ENCODE data around the gene WDR20. TPM values are rescaled to one million over a fixed set of nuclear protein-coding genes. Genes with fewer than 3 reads are reported as not detected.
A peak's percentile ranks its signal among the peaks of the same experiment; 100 is the strongest.

WDR20 gene
- total RNA-seq, 1 donor from 2014 or later = 21.9 TPM

DNA sequence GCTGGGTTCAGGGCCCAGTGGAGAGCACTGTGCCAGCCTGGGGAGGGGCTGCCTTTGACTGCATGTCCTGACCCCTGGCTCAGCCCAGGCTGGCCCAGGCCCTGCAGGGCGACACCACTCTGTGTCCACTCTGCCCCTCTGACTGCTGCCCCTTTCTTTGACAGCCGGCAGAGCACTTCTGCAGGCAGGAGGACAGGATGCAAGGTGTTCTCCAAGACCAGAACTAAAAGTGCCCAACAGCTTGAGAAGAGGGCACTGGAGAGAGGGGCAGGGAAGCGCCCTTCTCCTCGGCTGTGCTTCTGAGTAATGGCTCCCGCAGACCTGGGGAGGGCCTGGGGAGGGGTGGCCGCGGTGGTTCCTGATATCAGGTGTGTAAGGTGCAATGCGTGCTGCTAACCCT lies 72.7 kb downstream of the WDR20 start:
- intact Hi-C loops (cut with DNase I) = no loop called here
- DNase-seq (ENCODE audit: low spot score) = peak; percentile 57

DNA sequence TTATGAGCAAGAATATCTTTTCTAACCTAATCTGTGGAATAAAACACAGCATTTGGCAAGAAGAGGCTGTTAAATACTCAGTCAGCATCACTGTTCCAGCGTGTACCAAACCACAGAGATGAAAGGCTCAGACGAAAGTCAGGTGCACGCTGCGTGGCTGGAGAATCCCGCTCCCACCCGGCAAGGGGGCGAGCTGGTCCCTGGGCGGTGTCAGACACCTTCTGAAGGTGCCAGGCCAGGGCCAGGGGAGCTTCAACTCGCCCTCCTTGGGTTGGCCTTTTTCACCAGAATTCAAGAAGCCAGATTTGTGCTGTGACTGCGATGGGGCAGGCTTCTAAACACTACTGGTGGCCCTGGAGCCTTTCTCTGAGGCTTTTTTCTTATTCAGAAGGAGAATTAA lies 73.1 kb downstream of the WDR20 start:
- intact Hi-C loops (cut with DNase I) = no loop called here
- peak; percentile 24 for DNase-seq (ENCODE audit: low spot score)

DNA sequence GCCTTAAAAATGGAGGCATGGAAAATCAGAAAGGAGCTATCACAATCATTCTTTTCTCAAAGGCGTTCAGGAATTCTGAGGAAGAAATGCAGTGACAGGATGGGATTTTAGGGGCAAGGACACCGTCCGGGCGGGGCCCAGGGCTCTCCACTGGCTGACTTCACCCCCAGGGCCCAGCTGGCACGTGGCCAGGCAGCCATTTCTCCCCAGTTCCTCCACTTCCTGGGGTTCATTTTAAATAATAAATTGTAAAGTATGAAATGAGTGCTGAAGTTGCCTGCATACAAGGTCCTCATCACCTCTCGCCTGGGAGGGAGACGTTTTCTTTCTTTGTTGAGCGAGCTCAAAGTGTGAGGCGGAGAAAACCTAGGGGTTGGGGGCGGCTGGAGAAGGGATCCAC lies 73.8 kb downstream of the WDR20 start:
- intact Hi-C loops (cut with DNase I) = no loop called here
- DNase-seq (ENCODE audit: low spot score) = no peak

DNA sequence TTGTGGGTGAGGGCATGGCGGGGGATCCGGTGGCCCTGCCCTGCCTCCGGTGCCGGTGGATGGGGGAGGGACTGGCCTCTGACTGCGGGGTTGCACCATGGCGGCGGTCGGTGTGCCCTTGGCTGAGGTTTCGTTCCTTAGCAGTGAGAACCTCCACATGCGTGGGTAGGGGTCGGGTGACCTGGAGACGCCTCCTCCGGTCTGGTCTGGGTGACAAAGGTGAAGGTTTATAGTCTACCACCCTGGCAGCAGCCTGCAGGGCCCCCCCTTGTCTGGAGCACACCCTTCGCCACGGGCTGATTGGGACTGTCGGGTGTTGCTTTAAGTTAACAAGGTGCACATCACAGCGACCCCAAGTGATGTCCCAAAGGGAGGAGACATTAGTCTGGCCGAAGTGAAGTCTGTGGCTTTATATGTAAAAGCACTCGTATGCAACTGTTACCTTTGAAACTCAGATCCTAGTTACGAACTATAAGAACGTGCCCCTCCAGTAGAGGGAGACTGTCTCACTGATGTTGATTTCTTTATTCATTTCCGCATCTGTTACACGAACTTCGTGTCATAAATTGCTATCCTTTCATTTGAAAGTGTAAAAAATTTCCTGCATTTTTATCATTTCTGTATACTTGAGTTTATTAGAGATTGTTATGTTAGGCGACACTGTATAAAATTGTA lies 74.4 kb downstream of the WDR20 start:
- intact Hi-C loops (cut with DNase I) = no loop called here
- no peak for DNase-seq (ENCODE audit: low spot score)

DNA sequence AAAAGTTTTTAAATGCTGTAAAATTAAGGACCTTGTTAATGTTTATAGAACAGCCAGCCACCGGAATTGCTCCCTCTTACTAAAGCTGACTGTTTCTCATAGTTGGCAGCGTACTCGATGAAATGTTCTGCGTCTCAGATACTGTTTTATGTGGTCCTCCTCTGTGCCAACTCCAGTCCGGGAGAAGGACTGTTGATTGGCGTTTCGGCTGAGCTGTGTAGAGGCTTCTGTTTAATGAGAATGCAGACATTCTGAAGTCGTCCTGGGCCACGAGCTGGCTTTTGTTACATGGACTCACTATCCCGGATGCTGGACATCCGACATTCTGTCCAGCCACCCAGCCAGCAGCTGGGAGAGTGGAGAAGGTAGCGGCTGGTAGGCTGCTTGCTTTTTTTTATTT lies 75.4 kb downstream of the WDR20 start:
- no peak for DNase-seq (ENCODE audit: low spot score)

DNA sequence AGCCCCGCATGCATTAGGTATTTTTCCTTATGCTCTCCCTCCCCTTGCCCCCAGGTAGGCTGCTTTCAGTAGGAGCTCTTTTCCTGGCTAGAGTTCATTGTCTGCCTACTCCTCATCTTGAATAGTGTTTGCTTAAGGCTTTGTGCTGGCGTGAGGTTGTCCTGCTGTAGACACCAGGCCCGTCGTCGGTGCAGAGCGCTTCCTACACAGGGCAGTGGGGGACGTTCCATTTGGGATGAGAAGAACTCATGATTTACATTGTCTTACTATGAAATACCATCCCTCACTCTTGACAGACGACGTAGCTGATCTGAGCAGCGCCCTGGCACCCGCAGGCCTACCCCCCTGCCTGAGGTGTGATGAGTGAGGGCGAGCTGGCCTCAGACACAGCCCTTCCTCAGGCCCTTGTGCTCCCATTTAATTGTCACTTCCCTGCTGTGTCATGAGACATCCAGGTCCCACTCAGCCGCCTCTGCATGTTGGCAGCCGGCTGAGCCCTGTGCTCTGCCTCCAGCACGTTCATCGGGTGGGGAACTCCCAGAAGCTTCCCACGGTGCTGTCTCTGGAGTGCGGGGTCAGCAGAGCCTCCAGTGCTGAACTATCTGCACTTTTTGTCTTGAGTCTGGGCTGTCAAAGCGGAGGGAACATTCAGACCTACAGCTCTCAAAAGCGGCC lies 76.0 kb downstream of the WDR20 start:
- DNase-seq (ENCODE audit: low spot score) = no peak
- intact Hi-C loops (cut with DNase I) = no loop called here

More for the DNA sequence above, 75.4 kb downstream of the WDR20 start:
- intact Hi-C loops (cut with DNase I) = no loop called here

DNA sequence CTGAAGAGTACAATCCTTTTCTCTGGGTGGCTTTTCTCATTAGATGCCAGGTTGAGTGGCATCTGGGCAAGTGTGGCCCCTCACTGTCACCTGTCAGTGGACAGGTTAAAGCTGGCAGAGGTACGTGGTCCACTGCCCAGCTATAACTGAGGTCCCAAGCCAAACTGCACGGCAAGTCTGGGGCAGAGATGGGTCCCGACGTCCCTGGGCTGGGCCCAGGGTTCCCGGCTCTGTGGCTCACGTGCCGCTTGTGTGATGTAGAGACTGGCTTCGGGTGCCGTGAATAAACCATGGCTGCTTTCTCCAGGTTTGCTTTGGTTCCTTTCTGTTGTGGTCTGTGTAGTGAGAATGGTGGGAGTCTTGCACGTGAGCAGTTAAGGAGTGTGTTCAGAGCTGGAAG lies 77.7 kb downstream of the WDR20 start:
- no peak for DNase-seq (ENCODE audit: low spot score)
- intact Hi-C loops (cut with DNase I) = no loop called here

DNA sequence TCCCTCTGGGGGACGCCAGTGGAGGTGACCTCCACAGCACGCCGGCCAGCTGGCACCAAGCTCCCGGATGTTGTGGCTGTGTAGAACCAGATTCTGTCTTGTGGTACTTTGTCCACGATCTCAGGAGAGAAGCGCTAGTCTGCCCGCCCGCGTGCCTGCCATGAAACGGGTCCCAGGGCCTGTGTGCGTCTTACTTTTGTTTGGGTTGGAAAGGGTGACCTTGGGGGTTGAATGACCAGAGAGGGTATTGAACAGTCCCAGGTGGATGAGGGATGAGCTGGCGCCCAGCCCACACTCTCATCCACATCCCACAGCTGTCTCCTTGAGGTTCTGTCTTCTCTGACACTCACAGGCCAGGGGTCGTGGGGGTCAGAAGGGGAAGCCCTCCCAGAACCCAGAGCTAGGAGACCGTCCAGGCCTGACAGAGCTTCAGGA lies 78.3 kb downstream of the WDR20 start:
- no peak for DNase-seq (ENCODE audit: low spot score)
- intact Hi-C loops (cut with DNase I) = no loop called here

DNA sequence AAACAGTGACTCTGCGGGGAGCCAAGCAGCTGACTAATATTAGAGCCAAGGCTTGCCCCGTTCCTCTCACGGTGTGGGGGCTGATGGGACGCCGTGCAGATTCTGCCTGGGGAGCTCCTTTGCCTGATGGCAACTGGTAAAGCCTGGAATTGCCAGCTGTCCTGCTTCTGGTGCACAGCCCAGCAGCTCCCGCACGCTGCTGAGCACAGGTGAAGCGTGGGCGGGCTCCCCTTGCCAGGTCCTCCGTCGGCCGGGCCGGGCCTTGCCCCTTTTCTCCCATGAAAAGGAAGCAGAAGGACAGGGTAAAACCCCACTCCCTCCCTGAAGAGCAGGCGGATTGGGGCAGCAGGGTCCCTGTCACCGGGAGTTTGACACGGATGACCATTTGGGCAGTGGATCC lies 79.0 kb downstream of the WDR20 start:
- intact Hi-C loops (cut with DNase I) = no loop called here
- DNase-seq (ENCODE audit: low spot score) = no peak

DNA sequence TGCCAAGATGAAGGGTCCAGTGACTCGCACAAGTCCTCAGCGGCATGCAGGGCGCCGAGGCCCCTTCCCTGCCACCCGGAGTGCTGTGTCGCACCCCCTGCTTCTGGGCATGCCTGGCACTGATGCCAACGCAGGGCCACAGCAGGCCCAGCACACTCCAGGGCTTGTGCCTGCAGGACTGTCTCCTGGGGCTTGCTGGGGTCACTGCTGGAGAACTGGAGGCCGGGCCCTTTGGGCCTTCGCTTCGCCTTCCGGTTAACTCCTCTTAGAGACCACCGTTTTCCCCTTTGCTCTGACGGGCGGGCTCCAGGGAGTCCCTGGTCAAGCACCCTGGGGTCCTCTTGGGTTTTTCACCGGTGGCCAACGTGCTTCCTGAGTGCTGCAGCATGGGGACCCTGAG lies 79.6 kb downstream of the WDR20 start:
- DNase-seq (ENCODE audit: low spot score) = no peak
- intact Hi-C loops (cut with DNase I) = no loop called here

DNA sequence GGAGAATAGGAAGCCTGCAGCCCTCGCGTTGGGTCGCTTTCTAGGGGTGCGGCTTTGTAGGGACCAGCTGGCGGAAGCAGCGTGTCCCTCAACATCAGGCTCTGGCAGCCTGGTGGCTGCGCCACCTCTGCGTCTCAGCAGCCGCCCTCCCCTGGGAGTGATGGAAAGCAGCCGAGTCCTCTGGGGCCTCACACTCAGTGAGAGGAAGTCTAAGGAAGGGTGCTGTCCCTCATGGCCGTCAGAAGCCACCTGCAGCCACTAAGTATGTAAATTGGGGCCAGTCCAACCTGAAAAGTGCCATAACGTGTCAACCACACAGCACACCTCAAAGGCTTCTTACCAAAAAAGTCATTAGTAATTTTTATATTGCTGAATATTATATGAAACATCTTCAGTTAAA lies 80.3 kb downstream of the WDR20 start:
- intact Hi-C loops (cut with DNase I) = no loop called here
- no peak for DNase-seq (ENCODE audit: low spot score)

DNA sequence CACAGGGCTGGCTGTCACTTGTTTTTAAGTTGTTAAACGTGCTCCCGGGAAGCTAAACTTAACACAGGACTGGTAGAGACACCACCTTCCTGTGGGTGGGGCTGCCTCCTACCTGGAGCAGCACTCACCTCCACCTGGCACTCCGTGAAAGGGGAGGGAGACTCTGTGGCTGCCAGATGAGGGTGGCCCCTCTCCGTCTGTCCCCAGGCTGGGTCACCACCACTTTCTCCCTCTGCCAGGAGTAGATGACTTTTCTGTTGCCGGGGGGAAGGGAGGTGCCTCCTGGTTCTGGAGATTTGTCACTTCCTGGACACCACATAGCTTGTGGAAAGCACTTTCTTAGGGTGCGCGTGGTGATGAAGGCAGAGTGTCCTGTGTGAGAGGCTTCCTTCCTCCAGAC lies 81.3 kb downstream of the WDR20 start:
- no peak for DNase-seq (ENCODE audit: low spot score)
- intact Hi-C loops (cut with DNase I) = no loop called here

DNA sequence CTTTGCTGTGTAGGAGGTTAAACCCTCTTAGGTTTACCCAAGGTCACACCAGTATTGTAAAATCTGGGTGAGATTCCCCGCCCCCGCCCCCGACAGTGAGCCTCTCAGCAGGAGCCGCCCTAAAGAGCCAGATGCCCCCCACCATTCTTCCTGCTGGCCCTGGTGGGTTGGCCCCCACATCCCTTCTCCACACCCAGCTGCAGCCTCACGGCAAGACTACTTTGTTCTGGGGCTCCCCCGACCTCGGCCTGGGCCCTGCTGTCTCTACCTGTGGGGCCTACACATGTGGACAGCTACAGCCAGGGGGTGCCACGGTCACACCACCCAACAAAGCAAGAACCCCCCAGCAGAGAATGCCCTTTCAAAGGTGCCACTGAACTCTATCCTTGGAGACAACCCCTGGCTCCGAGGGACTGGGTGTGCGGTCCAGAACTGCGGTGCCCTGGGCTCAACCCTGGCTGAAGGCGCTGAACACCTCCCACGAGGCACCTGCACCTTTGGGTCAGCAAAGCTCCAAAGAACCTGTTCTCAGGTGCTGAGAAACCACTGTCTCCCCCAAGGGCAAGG lies 82.4 kb downstream of the WDR20 start:
- intact Hi-C loops (cut with DNase I) = no loop called here
- DNase-seq (ENCODE audit: low spot score) = no peak

DNA sequence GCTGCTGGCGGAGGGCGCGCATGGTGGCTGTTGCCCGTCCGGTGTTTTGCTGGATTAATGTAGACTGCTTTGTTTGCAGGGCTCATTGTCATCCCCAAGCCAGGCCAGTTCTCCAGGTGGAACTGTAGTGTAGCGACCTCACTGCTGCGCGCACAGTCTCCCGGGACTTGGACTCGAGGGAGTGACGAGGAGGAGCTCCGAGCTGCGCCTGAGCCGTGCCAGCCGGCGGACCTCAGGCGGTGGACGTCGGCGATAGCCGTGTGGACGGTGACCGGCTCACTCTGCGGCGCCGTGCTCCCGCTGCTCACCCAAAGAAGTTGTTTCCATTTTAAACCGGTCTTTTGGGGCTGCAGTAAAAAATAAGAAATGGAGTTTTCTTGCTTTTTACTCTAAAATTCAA lies 83.1 kb downstream of the WDR20 start:
- no peak for DNase-seq (ENCODE audit: low spot score)
- intact Hi-C loops (cut with DNase I) = no loop called here

DNA sequence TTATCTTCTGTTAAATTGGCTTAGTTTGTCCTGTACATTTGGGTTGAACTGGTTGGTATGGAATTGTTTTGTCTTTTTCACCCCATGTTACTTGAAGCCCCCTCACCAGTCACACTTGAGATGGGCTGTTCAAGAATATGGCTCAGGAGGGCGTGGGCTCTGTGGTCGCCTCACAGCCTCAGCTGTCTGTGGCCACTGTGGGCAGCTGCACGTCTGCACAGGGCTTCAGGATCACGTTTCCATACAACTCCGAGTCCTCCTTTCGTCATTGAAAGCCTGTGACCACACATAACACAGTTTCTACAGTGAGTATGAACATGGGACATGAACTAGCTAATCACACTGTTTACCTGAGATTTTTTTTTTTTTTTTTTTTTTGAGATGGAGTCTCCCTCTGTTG lies 84.0 kb downstream of the WDR20 start:
- intact Hi-C loops (cut with DNase I) = no loop called here
- DNase-seq (ENCODE audit: low spot score) = no peak

DNA sequence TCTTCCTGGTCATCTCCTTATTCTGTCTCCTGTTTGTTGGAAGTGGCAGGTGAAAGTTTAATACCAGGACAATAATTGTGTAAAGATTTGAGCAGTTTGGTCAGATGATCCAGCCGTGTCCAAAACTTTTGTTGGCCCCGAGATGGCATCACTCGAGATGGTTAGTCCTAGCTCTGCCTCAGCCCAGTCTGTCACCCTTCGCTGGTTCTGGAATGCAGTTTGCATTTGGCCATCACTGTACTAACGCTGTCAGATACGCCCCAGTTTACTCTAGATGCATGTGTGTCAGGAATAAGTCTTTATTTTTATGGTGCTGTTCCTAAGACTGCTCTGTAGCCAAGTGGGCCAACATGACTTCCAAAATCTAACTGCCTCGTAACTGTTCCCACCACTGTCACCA lies 85.7 kb downstream of the WDR20 start:
- DNase-seq (ENCODE audit: low spot score) = no peak
- intact Hi-C loops (cut with DNase I) = no loop called here

DNA sequence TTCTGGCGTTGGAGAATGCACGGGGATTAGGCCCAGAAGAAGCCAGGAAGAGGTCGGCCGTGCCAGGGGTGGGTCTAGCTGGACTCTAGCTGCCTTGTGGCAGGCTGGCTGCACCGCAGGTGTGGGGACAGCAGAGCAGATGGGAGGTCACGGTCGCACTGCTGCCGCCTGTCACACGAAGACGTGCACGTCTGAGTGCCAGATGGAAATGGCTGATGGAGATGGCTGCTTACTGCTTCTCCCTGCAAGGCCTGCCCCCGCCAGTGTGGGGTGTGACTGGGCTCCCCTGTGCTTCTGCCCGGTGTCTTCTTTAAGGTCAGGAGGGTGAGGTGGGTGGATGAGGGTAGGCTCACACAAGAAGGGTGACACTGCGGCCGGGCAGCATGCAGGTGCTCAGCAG lies 86.2 kb downstream of the WDR20 start:
- intact Hi-C loops (cut with DNase I) = no loop called here
- DNase-seq (ENCODE audit: low spot score) = no peak

DNA sequence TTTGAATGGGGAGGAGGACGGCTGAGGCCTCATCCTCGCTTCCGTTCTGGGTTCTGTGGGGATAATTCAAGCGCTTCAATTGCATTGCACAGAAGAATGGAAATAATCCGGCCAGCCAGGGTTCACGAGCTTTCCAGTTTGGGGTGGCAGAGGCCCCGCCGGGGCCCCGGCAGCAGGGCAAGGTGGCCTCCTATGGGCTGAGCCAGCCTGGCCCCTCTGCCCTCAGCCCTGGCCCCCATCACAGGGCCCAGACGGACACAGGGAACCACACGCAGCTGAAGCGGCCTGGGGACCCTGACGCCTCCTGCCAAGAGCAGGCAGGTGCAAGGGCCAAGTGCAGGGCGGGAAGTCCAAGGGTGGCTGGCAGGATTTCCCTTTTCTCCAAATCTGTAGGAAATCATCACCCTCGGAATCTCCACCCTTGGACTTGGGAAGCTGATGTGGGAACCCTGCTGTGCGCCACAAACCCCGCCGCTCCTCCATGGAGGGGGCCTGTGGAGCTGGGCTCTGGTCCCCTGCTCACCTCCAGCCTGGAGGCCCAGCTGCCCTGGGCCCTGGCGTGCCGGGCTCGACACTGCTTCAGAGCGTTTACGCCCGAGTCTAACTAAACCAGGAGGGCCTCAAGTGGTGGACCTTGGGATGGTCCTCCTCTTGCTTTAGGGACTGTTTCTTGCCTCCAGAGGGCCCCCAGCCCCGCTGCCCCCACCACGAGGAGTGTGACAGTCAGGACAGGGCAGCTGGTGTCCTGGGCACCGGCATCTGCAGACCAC lies 86.8 kb downstream of the WDR20 start:
- DNase-seq (ENCODE audit: low spot score) = no peak
- intact Hi-C loops (cut with DNase I) = no loop called here

DNA sequence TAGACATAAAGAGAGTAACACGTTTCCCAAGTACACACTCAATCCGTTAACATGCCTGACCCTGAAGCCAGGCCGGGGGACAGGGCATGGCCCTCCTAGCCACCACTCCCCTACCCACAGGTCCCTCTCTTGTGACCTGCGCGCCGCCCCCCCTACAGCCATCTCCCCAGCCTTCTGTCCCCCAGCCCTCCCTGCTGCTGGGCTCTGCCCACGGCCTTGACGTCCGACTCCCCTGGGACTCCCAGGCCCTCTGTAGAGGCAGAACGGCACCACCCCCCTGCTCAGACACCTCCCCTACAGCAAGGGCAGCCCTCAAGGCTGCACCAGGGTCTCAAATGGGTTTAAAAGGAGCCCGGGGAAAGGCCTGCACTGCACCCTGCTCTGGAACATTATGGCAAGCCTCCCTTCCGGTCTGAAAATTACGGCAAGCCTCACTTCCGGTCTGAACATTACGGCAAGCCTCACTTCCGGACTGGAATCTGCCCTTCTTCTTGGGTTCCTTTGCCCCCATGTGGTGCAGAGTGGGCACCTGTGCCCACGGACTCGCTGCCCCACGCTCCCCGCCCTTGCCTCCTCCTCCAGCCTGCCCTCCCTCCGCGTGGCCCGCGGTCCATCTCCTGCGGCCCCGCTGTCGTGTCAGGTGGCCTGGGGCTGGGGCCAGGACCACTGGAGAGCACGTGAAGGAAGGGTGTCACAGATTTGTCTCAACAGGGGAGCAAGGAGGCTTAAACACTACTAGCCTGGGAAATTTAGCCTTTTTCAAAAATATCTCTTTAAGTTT lies 87.7 kb downstream of the WDR20 start:
- intact Hi-C loops (cut with DNase I) = no loop called here
- DNase-seq (ENCODE audit: low spot score) = no peak
